Neural crest cell (in vitro differentiated cells): ENCODE measurements around the gene AUP1. TPM values are rescaled to one million over a fixed set of nuclear protein-coding genes. Genes with fewer than 3 reads are reported as not detected.

Experiments used
- DNase-seq: peaks from one replicate; pipeline ENCODE4 v3.0.0; 2021; ENCODE audit warnings: low read depth, mixed read lengths, low spot score
- H3K27ac Mint-ChIP-seq: one replicate; pipeline ENCODE4 v1.8.0; 2021; ENCODE audit warnings: mild to moderate bottlenecking, mixed read lengths; ENCODE audit not compliant: unreplicated experiment
- H3K27me3 Mint-ChIP-seq: 2 replicates; pipeline ENCODE4 v1.8.0; 2021; ENCODE audit warnings: low read depth, mild to moderate bottlenecking, mixed read lengths
- H3K36me3 Mint-ChIP-seq: 2 replicates; pipeline ENCODE4 v1.8.0; 2021; ENCODE audit warnings: low read depth, mild to moderate bottlenecking, mixed read lengths
- H3K4me1 Mint-ChIP-seq: 2 replicates; pipeline ENCODE4 v1.8.0; 2021; ENCODE audit warnings: mixed read lengths
- H3K4me3 Mint-ChIP-seq: one replicate; pipeline ENCODE4 v1.8.0; 2021; ENCODE audit warnings: mild to moderate bottlenecking, mixed read lengths
- H3K9me3 Mint-ChIP-seq: 2 replicates; pipeline ENCODE4 v1.8.0; 2021; ENCODE audit warnings: mixed read lengths
- CTCF ChIP-seq: fragments of 200-600 bp; sonication (generic); conservative IDR thresholded peaks from 2 replicates; pipeline ENCODE4 v1.5.0; 2021; ENCODE audit warnings: antibody characterized with exemption, mild to moderate bottlenecking
- total RNA-seq: library from RNA; stranded (reverse); gene quantifications from 2 replicates; pipeline ENCODE4 v1.2.1, GENCODE V29; 2021

AUP1 gene
- total RNA-seq, 1 donor from 2014 or later: 113 TPM

DNA sequence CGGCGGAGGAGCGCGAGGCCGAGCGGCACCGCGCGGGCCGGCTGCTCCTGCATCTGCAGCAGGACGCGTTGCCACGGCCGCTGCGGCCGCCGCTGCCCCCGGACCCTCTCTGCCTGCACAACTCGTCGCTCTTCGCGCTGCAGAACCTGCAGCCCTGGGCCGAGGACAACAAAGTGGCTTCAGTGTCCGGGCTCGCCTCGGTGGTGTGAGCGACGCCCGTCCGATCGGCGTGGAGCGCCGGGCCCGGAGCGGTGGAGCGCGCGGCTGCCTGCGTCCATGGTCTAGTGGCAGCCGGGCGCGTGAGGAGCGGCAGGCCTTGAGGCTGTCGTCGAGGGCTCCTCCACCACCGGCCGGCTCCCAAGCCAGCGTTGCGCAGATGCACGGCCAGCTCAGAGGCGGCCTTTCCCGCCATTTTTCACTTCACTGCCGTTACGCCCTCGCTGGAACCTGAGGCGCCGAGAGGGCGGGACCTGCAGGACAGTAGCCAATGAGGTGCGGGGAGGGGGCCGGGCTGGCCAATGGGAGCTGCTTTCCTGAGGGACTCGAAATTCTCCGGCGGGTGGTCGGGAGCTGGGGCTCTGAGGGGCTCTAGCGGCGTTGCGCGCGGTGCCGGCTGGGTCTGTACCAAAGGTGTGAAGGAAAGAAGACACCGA is 13.4 kb downstream of the AUP1 start:
- Mint-ChIP-seq H3K27ac (no peak overlapping the region), H3K4me1 (peaks cover 3% of the 10 kb centered on the region), H3K9me3 (no peaks in the 10 kb centered on the region), H3K4me3 (no peak overlapping the region), H3K36me3 (peaks cover 6% of the 10 kb centered on the region), H3K27me3 (peaks cover 95% of the 10 kb centered on the region)
- no peak for TF ChIP-seq CTCF
- no peak for DNase-seq

DNA sequence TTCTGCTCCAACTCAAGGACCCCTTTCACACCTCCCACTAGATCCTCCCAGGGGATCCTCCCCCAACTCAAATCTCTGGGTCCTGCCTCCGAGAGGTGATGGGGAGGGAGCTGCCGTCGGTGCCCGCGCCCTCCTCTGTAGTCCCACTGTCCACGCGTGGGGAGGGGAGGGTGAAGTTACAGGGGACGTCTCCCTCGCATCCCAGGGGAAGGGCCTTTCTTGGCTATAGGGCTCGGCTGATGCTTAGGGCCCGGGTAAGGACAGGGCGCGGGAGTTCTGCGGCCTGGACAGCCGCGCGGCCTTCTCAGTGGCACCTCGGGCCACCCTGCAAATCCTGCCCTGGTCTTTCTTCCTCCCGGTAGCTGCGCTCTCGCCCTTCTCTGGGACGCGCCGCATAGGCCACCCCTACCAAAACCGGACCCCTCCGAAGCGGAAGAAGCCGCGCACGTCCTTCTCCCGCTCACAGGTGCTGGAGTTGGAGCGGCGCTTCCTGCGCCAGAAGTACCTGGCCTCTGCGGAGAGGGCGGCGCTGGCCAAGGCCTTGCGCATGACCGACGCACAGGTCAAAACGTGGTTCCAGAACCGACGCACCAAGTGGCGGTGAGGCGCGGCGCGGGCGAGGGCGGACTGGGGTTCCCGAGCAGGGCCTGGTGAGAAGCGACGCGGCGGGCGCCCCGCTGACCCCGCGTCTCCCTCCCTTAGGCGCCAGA is 14.1 kb downstream of the AUP1 start:
- H3K4me3 Mint-ChIP-seq: no peak overlapping the region
- no peak overlapping the region for H3K27ac Mint-ChIP-seq
- DNase-seq: no peak
- no peak for TF ChIP-seq CTCF
- peaks cover 6% of the 10 kb centered on the region for H3K36me3 Mint-ChIP-seq
- H3K4me1 Mint-ChIP-seq: peaks cover 3% of the 10 kb centered on the region
- H3K27me3 Mint-ChIP-seq: peaks cover 95% of the 10 kb centered on the region
- H3K9me3 Mint-ChIP-seq: no peaks in the 10 kb centered on the region

DNA sequence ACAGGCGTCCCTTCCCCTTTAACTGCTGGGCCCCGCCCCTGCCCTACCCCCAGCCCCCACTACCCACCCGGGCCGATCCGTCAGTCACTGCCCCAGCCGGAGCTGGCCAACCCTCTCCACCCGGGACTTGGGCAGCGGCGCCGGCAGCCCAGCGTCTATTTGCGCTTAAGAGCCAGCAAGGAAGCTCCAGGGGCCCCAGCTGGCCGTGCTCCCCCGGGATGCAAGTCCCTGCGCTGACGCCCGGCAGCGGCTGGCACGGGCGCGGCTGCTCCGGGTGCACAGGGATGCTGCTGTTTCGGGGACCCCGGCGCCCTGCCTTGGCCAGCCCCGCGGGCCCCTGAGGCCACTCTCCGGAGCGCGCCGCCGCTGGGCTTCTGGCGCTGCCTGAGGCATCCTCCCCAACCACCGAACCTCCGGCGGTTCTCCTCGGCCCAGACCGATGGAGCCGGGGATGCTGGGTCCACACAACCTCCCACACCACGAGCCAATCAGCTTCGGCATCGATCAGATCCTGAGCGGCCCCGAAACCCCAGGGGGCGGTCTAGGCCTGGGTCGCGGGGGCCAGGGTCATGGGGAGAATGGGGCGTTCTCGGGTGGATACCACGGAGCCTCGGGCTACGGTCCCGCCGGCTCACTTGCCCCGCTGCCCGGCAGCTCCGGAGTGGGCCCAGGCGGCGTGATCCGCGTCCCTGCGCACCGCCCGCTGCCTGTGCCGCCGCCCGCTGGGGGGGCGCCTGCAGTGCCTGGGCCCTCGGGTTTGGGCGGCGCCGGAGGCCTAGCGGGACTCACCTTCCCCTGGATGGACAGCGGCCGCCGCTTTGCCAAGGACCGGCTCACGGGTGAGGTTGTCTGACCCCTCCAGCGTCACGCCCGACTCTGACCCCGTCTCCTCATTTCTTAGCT is 14.9 kb downstream of the AUP1 start, which contains the start of gene TLX2:
TLX2 (plus strand) TSS at position 83 of the 903 bp plus-strand sequence; CDS start at position 440, 357 bp downstream.
- peak within 1 kb of the TSS; percentile 27 for H3K4me3 Mint-ChIP-seq
- H3K9me3 Mint-ChIP-seq: no peaks in the 10 kb centered on the region
- TF ChIP-seq CTCF: no peak
- peaks cover 6% of the 10 kb centered on the region for H3K36me3 Mint-ChIP-seq
- H3K27ac Mint-ChIP-seq: no peak within 1 kb of the TSS
- peaks cover 95% of the 10 kb centered on the region for H3K27me3 Mint-ChIP-seq
- peaks cover 3% of the 10 kb centered on the region for H3K4me1 Mint-ChIP-seq
- DNase-seq: no peak

DNA sequence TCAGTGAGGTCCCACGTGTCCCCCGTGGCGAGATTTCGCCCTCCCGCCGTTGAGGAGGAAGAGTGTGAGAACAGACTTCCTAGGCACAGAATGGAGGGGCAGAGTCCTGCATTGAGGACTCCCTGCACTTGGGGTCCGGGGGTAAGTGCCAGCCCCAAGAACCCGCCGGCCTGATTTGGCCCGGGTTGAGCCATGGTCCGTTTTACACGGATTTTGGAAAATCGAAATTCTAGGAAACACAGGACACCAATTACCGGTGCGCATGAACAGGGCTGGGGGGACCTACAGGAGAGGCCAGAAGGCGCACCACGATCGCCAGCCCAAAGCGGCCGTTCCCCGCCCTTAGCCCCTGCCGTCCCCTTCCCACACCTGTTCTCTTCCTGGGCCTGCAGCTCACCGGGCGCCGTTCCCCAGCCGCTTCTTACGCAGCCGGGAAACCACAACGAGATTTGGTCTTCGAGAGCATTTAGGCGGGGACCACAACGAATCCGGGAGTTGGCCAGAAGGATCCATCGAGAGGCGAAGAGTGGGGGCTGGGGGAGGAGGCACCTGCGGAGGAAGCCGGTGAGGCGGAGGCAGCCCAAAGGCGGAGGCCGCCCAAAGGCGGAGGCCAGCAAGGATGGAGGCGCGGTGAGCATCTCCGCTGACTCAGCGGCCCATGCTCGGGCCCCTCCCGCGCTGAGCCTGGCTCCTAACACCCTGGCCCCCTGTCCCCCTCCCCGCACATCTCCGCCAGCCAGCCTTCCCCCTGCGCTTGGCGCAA is 15.7 kb downstream of the AUP1 start:
- Mint-ChIP-seq H3K36me3 (peaks cover 6% of the 10 kb centered on the region), H3K4me3 (peak overlapping the region; percentile 27), H3K4me1 (peaks cover 4% of the 10 kb centered on the region), H3K9me3 (no peaks in the 10 kb centered on the region), H3K27me3 (peaks cover 95% of the 10 kb centered on the region), H3K27ac (no peak overlapping the region)
- no peak for DNase-seq
- TF ChIP-seq CTCF: no peak
